GM19193 (cell line): ENCODE data around the gene VAC14.

ENCODE experiments used
- POLR2A ChIP-seq: IDR thresholded peaks from 4 replicates; pipeline ENCODE4 v1.6.1; 2011; ENCODE audit not compliant: insufficient read depth, insufficient read length; ENCODE audit errors: extremely low read depth

VAC14 gene

DNA sequence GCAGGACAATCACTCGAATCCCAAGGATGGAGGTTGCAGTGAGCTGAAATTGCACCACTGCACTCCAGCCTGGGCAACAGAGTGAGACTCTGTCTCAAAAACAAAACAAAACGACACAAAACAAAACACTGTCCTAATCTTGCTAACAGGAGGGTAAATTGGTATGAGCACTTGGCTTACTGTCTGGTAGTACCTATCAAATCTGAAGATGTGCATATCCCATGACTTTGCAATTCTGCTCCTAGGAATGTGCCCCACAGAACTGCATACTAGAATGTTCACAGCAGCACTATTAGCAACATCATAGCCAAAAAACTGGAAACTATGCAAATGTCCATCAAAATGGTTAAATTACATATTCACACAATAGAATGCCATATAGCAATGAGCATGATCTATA is 130.8 kb downstream of the VAC14 start:
- no peak for TF ChIP-seq POLR2A

GRCh38 chr16:70665806-70666735 is 134.9 kb downstream of the VAC14 start:
- TF ChIP-seq POLR2A, result no peak

GRCh38 chr16:70665113-70665694 is 135.8 kb downstream of the VAC14 start:
- TF ChIP-seq POLR2A, result no peak

GRCh38 chr16:70664325-70665112 is 136.4 kb downstream of the VAC14 start:
- TF ChIP-seq POLR2A, result no peak

- no peak for TF ChIP-seq POLR2A
Observed at GRCh38 chr16:70663524-70664324, 137.2 kb downstream of the VAC14 start.

DNA sequence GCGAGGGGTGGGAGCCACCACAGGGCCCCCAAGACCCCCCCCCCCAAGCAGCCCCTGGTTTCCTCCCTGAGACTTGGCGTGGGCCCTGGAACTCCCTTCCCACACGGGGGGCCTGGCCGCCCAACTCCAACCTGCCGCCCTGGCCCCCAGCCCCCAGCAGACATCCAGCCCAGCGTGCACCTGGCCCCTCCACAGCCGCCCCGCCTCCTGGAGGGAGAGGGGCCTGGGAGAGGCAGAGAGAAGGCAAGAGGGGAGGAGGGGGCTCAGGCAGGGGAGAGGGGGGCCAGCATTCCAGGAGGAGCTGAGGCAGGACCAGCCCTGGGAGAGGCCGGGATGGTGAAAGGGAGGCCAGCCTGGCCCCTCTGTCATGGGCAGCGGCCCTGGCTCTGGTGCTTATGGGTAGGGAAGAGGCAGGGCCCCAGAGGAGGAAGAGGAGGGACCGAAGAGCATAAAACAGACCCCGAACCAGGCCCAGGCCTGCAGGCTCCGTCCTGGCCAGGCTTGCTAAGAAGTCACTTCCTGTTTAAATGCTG is 137.9 kb downstream of the VAC14 start:
- TF ChIP-seq POLR2A, result no peak

DNA sequence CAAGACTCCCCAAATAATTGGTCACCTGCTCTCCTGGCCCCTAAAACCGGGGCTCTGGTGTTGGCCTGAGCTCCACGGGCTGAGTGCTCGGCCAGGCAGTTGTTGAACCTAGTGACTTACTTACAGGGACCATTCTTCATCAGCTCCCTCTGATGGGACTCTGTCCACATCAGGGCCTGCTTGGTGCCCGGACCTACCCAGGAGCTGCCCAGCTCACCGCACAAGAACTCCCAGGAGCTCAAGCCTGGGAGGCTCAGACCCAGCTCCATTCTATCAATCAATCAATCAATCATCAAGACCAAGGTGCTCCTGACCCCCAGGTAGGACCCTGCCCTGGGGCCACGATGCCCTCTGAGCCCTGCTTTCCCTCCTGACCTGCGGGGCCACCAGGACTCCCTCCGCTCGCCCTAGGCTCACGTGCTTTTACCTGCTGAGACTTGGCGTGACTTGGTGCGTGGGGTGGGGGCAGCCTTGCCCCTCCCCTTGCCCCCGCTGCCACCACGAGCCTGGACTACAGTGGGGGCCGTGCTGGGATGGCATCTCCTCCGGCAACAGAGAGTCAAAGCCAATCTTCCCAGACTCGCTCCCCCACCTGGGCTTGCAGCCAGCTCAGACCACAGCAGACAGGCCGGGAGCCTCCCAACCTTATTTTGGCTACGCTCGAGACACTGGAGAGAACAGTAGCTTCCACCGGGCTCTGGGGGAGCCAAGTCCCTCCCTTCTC is 138.9 kb downstream of the VAC14 start:
- no peak for TF ChIP-seq POLR2A

GRCh38 chr16:70661534-70661917 is 139.4 kb downstream of the VAC14 start:
- TF ChIP-seq POLR2A, result no peak

DNA sequence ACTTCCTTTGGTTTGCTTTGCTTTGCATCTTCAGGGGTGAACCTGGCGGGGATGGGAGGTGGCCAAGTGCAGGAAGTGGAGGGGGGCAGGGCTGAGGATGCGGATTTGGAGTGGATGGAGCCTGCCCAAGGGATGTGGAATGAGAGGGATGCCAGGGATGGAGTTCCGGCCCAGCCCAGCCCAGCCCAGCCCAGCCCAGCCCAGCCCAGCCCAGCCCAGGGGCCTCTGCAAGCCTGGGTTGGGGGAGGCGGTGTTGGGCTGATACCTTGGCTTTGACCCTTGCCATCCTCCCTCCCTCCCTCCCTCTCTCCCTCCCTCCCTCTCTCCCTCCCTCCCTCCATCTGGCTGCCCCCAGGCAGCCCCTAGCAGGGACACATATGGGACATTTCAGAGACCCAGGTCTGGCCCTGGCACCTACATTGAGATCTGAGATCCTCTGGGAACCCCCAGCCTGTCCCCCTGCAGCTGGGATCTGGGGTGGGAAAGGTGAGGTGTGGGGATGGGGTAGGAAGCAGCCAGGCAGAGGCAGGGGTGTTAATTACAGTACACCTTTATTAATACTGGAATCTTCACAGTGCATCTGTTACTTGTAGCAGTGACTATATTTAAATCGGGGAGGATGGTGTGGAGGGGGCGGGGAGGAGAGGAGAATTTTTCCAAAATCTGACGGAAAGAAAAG is 140.1 kb downstream of the VAC14 start:
- no peak for TF ChIP-seq POLR2A

DNA sequence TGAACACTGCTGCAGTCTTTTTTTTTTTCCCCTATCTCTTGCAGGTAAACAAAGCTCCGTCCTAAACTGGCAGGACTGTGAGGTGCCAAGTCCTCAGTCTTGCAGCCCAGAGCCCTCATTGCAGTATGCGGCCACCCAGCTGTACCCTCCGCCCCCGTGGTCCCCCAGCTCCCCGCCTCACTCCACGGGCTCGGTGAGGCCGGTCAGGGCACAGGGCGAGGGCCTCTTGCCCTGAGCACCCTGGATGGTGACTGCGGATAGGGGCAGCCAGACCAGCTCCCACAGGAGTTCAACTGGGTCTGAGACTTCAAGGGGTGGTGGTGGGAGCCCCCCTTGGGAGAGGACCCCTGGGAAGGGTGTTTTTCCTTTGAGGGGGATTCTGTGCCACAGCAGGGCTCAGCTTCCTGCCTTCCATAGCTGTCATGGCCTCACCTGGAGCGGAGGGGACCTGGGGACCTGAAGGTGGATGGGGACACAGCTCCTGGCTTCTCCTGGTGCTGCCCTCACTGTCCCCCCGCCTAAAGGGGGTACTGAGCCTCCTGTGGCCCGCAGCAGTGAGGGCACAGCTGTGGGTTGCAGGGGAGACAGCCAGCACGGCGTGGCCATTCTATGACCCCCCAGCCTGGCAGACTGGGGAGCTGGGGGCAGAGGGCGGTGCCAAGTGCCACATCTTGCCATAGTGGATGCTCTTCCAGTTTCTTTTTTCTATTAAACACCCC is 140.8 kb downstream of the VAC14 start:
- TF ChIP-seq POLR2A, result no peak

DNA sequence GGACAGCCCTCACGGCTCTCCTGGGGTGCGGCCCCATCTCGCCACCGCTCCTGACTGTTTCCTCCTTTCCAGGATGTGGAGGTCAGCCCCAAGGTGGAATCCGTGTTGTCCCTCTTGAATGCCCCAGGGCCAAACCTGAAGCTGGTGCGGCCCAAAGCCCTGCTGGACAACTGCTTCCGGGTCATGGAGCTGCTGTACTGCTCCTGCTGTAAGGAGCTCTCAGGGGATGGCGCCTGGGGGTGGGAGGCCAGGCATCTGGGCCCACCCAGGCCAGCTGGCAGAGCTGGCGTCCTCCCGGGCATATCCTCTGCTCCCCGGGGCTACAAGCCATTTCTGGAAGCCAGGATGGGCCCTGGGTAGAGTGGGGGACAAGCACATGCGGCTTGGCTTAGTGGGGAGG is 141.4 kb downstream of the VAC14 start:
- no peak for TF ChIP-seq POLR2A

DNA sequence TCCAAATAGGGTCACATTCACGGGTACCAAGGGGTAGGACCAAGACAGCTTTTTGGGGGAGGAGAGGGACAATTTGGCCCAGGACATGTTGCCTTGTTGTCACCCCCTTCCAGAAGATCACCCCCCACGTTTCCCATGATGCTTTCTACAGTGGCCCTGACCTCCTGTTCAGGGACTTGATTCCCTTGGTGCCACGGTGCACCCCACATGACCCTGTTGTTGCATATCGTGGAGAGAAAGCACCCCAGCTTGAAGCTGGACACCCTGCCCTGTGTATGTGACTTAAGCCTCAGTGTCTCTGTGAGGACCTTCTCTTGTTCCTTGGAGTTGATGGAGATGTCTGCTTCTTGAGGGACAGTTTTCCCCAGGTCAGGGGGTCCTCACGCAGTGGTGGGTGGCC is 142.0 kb downstream of the VAC14 start:
- no peak for TF ChIP-seq POLR2A

GRCh38 chr16:70657956-70658355 is 143.0 kb downstream of the VAC14 start:
- no peak for TF ChIP-seq POLR2A
